H9 (cell line): ENCODE results near the gene BCAS4. TPM values are rescaled to one million over a fixed set of nuclear protein-coding genes. Genes with fewer than 3 reads are reported as not detected.
"Not testable (repeated sequence)": the region's sequence is repeated elsewhere in the genome, so short reads cannot be mapped to it uniquely, and the experiment has no call there.

Experiments used
- DNase-seq: peaks from one replicate; pipeline ENCODE4 v3.0.0-alpha.2; 2017
- H2AFZ ChIP-seq: one replicate; pipeline ENCODE4 v1.6.1; 2013; ENCODE audit warnings: mild to moderate bottlenecking, low read length, control low read depth, moderate library complexity
- H2AK5ac ChIP-seq: 2 replicates; pipeline ENCODE4 v1.6.1; 2013; ENCODE audit warnings: low read length, control low read depth, mixed read lengths; ENCODE audit not compliant: insufficient read length
- H2BK120ac ChIP-seq: one replicate; pipeline ENCODE4 v1.6.1; 2013; ENCODE audit warnings: low read depth, mild to moderate bottlenecking, low read length, control low read depth, inconsistent platforms; ENCODE audit not compliant: poor library complexity, severe bottlenecking
- H2BK12ac ChIP-seq: 2 replicates; pipeline ENCODE4 v1.6.1; 2013; ENCODE audit warnings: low read length, control low read depth, mixed read lengths, low read depth; ENCODE audit not compliant: insufficient read length
- H2BK15ac ChIP-seq: 2 replicates; pipeline ENCODE4 v1.6.1; 2013; ENCODE audit warnings: low read depth, low read length, control low read depth
- H2BK20ac ChIP-seq: one replicate; pipeline ENCODE4 v1.6.1; 2013; ENCODE audit warnings: low read depth, mild to moderate bottlenecking, low read length, control low read depth, inconsistent platforms; ENCODE audit not compliant: poor library complexity, severe bottlenecking
- H2BK5ac ChIP-seq: 2 replicates; pipeline ENCODE4 v1.6.1; 2013; ENCODE audit warnings: low read length, control low read depth, mixed read lengths; ENCODE audit not compliant: insufficient read length
- H3K14ac ChIP-seq: 2 replicates; pipeline ENCODE4 v1.6.1; 2013; ENCODE audit warnings: low read length, control low read depth; ENCODE audit not compliant: insufficient read depth
- H3K18ac ChIP-seq: 2 replicates; pipeline ENCODE4 v1.6.1; 2013; ENCODE audit warnings: low read depth, mild to moderate bottlenecking, mixed read lengths, low read length, control low read depth; ENCODE audit not compliant: insufficient read length
- H3K23ac ChIP-seq: 2 replicates; pipeline ENCODE4 v1.6.1; 2013; ENCODE audit warnings: low read length, control low read depth, mixed read lengths, low read depth; ENCODE audit not compliant: insufficient read length
- H3K23me2 ChIP-seq: 2 replicates; pipeline ENCODE4 v1.6.1; 2013; ENCODE audit warnings: low read depth, mild to moderate bottlenecking, mixed read lengths, low read length, control low read depth; ENCODE audit not compliant: insufficient read length, poor library complexity, severe bottlenecking
- H3K27ac ChIP-seq: 2 replicates; pipeline ENCODE4 v1.5.1; 2013; ENCODE audit warnings: low read length, control low read depth, mixed read lengths, low read depth; ENCODE audit not compliant: insufficient read length
- H3K27me3 ChIP-seq: 2 replicates; pipeline ENCODE4 v1.6.1; 2013; ENCODE audit warnings: low read length, control low read depth, inconsistent platforms; ENCODE audit not compliant: insufficient read depth
- H3K4ac ChIP-seq: 2 replicates; pipeline ENCODE4 v1.6.1; 2013; ENCODE audit warnings: low read depth, mild to moderate bottlenecking, control low read depth, inconsistent platforms, low read length, moderate library complexity
- H3K4me1 ChIP-seq: 2 replicates; pipeline ENCODE4 v1.6.1; 2013; ENCODE audit warnings: low read length, control low read depth, inconsistent platforms; ENCODE audit not compliant: insufficient read depth
- H3K4me2 ChIP-seq: 2 replicates; pipeline ENCODE4 v1.6.1; 2013; ENCODE audit warnings: low read length, control low read depth, mixed read lengths; ENCODE audit not compliant: insufficient read length, insufficient read depth
- H3K56ac ChIP-seq: 2 replicates; pipeline ENCODE4 v1.6.1; 2013; ENCODE audit warnings: low read depth, mild to moderate bottlenecking, mixed read lengths, low read length, control low read depth; ENCODE audit not compliant: insufficient read length
- H3K79me1 ChIP-seq: 2 replicates; pipeline ENCODE4 v1.6.1; 2013; ENCODE audit warnings: low read depth, mild to moderate bottlenecking, moderate library complexity, low read length, control low read depth, inconsistent platforms; ENCODE audit not compliant: insufficient read depth, poor library complexity, severe bottlenecking
- H3K79me2 ChIP-seq: 2 replicates; pipeline ENCODE4 v1.6.1; 2013; ENCODE audit warnings: low read length, control low read depth, inconsistent platforms; ENCODE audit not compliant: insufficient read depth
- H3K9ac ChIP-seq: 2 replicates; pipeline ENCODE4 v1.6.1; 2013; ENCODE audit warnings: low read length, control low read depth, mixed read lengths; ENCODE audit not compliant: insufficient read length; ENCODE audit errors: extremely low read depth
- H3K9me3 ChIP-seq: one replicate; pipeline ENCODE4 v1.6.1; 2013; ENCODE audit warnings: low read depth, low read length, inconsistent platforms; ENCODE audit not compliant: control insufficient read depth
- H3T11ph ChIP-seq: one replicate; pipeline ENCODE4 v1.6.1; 2013; ENCODE audit warnings: mild to moderate bottlenecking, low read length, control low read depth, inconsistent platforms
- H4K20me1 ChIP-seq: one replicate; pipeline ENCODE4 v1.6.1; 2013; ENCODE audit not compliant: control insufficient read depth, insufficient read length, insufficient read depth
- H4K5ac ChIP-seq: 2 replicates; pipeline ENCODE4 v1.6.1; 2013; ENCODE audit warnings: low read depth, mild to moderate bottlenecking, mixed read lengths, low read length, control low read depth; ENCODE audit not compliant: insufficient read length
- H4K8ac ChIP-seq: replicated peaks from 2 replicates; pipeline ENCODE4 v1.6.1; 2013; ENCODE audit warnings: low read length, control low read depth, mixed read lengths, low read depth; ENCODE audit not compliant: insufficient read length
- H4K91ac ChIP-seq: 2 replicates; pipeline ENCODE4 v1.6.1; 2013; ENCODE audit warnings: low read depth, mild to moderate bottlenecking, moderate library complexity, mixed read lengths, low read length, control low read depth; ENCODE audit not compliant: insufficient read length
- H3K27ac Mint-ChIP-seq, 3 experiments: 2 replicates in 2 of 3; 3 replicates in 1 of 3; pipeline ENCODE4 v1.8.0; 2020 to 2021; ENCODE audit warnings: mixed read lengths in 3 of 3, mild to moderate bottlenecking in 1 of 3, moderate library complexity in 1 of 3
- H3K27me3 Mint-ChIP-seq: 2 replicates; pipeline ENCODE4 v1.8.0; 2021; ENCODE audit warnings: low read depth, mild to moderate bottlenecking, moderate library complexity, mixed read lengths
- H3K36me3 Mint-ChIP-seq, 3 experiments: 2 replicates in 2 of 3; 3 replicates in 1 of 3; pipeline ENCODE4 v1.8.0; 2020 to 2021; ENCODE audit warnings: low read depth in 3 of 3, mixed read lengths in 3 of 3; ENCODE audit not compliant: insufficient read depth in 1 of 3
- H3K4me1 Mint-ChIP-seq, 2 experiments: 2 replicates each; pipeline ENCODE4 v1.8.0; 2020; ENCODE audit warnings: mixed read lengths in 2 of 2
- H3K4me3 Mint-ChIP-seq, 2 experiments: 2 replicates in 1 of 2; 3 replicates in 1 of 2; pipeline ENCODE4 v1.8.0; 2020 to 2021; ENCODE audit warnings: mild to moderate bottlenecking in 2 of 2, mixed read lengths in 2 of 2, moderate library complexity in 1 of 2
- H3K9me3 Mint-ChIP-seq, 2 experiments: 2 replicates in 1 of 2; 3 replicates in 1 of 2; pipeline ENCODE4 v1.8.0; 2020; ENCODE audit warnings: mild to moderate bottlenecking in 2 of 2, mixed read lengths in 2 of 2, moderate library complexity in 1 of 2
- WGBS: extraction: QIAGEN DNeasy Blood & Tissue Kit; methylation state at CpG from one replicate; pipeline ENCODE4 v1.1.7; 2013; ENCODE audit warnings: missing lambda C conversion rate, low lambda C conversion rate, mixed read lengths; ENCODE audit not compliant: insufficient read length; ENCODE audit errors: extremely low coverage; 5-methylcytosine and 5-hydroxymethylcytosine counted together
- total RNA-seq: library from RNA; stranded (reverse); gene quantifications from 2 replicates; pipeline ENCODE4 v1.2.1, GENCODE V29; 2021
- TF ChIP-seq, protein P1 (sequence below): fragments of 200-600 bp; sonication (generic); conservative IDR thresholded peaks from 3 replicates; pipeline ENCODE4 v1.8.0; 2021; ENCODE audit warnings: antibody characterized with exemption, mild to moderate bottlenecking

Gene BCAS4
- total RNA-seq, 1 experiment from 2014 or later: 16.9 TPM

DNA sequence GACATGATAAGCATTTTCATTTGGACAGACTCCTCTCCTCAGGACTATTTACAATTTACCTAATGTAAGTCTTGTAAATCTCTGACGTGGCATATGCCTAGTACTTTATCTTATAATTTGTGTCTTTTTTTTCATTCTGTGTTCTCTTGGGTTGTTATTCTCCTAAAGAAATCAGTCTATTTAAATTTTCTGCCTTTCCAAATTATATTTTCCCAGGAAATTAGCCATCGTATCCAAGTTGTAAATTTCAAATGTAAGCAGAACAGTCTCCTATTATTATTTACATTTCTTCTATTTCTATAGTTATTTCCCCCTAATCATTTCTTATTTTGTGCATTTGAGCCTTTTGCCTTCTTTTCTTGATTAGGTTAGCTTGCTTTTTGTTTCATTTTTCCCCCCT is 17.5 kb upstream of the BCAS4 start:
- Histone ChIP-seq H2BK20ac (no peak overlapping the region), H3K79me1 (no peaks in the 10 kb centered on the region), H2BK120ac (no peak overlapping the region), H3K18ac (no peak overlapping the region), H2AK5ac (no peak overlapping the region), H3K23me2 (no peaks in the 10 kb centered on the region), H3K14ac (no peak overlapping the region), H3K4me1 (no peaks in the 10 kb centered on the region; the same call in 1 of the 2 replicates), H2BK12ac (no peak overlapping the region), H3K27ac (no peak overlapping the region), H2BK15ac (no peak overlapping the region), H3T11ph (no peak overlapping the region), H3K4me2 (no peak overlapping the region), H3K4ac (no peak overlapping the region), H3K56ac (no peak overlapping the region), H4K91ac (no peak overlapping the region), H3K27me3 (no peaks in the 10 kb centered on the region), H2AFZ (no peak overlapping the region), H3K23ac (no peak overlapping the region), H4K8ac (no peak overlapping the region), H3K79me2 (no peaks in the 10 kb centered on the region), H3K9me3 (no peaks in the 10 kb centered on the region), H4K5ac (no peak overlapping the region), H4K20me1 (no peaks in the 10 kb centered on the region), H3K9ac (no peak overlapping the region), H2BK5ac (no peak overlapping the region)
- Mint-ChIP-seq H3K27me3 (no peaks in the 10 kb centered on the region; the same call in 1 of the 2 replicates), H3K4me3 (no peak overlapping the region), H3K27ac (no peak overlapping the region), H3K9me3 (no peaks in the 10 kb centered on the region), H3K4me1 (peaks cover 9 to 18% of the 10 kb centered on the region in 2 experiments), H3K36me3 (no peaks in the 10 kb centered on the region)
- no CpG with 5 or more reads among the region's 2 CpGs for WGBS
- TF ChIP-seq, protein P1, sequence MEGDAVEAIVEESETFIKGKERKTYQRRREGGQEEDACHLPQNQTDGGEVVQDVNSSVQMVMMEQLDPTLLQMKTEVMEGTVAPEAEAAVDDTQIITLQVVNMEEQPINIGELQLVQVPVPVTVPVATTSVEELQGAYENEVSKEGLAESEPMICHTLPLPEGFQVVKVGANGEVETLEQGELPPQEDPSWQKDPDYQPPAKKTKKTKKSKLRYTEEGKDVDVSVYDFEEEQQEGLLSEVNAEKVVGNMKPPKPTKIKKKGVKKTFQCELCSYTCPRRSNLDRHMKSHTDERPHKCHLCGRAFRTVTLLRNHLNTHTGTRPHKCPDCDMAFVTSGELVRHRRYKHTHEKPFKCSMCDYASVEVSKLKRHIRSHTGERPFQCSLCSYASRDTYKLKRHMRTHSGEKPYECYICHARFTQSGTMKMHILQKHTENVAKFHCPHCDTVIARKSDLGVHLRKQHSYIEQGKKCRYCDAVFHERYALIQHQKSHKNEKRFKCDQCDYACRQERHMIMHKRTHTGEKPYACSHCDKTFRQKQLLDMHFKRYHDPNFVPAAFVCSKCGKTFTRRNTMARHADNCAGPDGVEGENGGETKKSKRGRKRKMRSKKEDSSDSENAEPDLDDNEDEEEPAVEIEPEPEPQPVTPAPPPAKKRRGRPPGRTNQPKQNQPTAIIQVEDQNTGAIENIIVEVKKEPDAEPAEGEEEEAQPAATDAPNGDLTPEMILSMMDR: no peak
- DNase-seq: no peak

DNA sequence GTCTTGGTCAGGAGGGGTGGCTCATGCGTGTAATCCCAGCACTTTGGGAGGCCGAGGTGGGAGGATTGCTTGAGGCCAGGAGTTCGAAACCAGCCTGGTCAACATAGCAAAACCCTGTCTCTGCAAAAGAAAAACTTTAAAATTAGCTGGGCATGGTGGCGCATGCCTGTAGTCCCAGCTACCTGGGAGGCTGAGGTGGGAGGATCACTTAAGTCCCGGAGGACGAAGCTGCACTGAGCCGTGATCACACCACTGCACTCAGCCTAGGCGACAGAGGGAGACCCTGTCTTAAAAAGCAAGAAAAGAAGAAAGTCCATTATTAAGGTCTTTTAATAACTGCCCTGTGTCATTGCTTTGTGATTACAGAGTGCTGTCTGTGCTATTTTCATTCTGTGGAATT is 15.9 kb upstream of the BCAS4 start:
- WGBS: no CpG with 5 or more reads among the region's 8 CpGs
- H3K4me1 Mint-ChIP-seq: peaks cover 9 to 18% of the 10 kb centered on the region in 2 experiments
- not testable (repeated sequence) for H3K27me3 Mint-ChIP-seq

More for the DNA sequence above, 15.9 kb upstream of the BCAS4 start:
- not testable (repeated sequence) for H2AFZ ChIP-seq, H3K9ac ChIP-seq, H3K18ac ChIP-seq, H2BK5ac ChIP-seq, H3K4me1 ChIP-seq, H3K4me2 ChIP-seq, H3K9me3 Mint-ChIP-seq, H3K56ac ChIP-seq, H3K79me2 ChIP-seq, H3K9me3 ChIP-seq, H3K4me3 Mint-ChIP-seq, H2BK120ac ChIP-seq, H3K27ac Mint-ChIP-seq, H3K23me2 ChIP-seq, H4K91ac ChIP-seq, DNase-seq, H3T11ph ChIP-seq, H3K4ac ChIP-seq, H2BK12ac ChIP-seq, H3K36me3 Mint-ChIP-seq, H3K27ac ChIP-seq, H4K20me1 ChIP-seq, H3K27me3 ChIP-seq, H2AK5ac ChIP-seq, H3K23ac ChIP-seq, H3K79me1 ChIP-seq, H4K8ac ChIP-seq, H3K14ac ChIP-seq, H4K5ac ChIP-seq, H2BK20ac ChIP-seq, H2BK15ac ChIP-seq
